Stomach (tissue), 9 donors: ENCODE results near the gene GC. TPM values are rescaled to one million over a fixed set of nuclear protein-coding genes. Genes with fewer than 3 reads are reported as not detected.

Experiments used
- DNase-seq, 2 donors: peaks; one replicate each; pipeline versions ENCODE4 v3.0.0 to v3.0.0-alpha.2; 2013 to 2019
- H3K27ac ChIP-seq, 5 donors: fragments of 200-600 bp in 4 of 5; sonication (generic) in 4 of 5; one replicate each; pipeline ENCODE4 v1.5.1; 2013 to 2019; ENCODE audit warnings: mild to moderate bottlenecking in 1 of 5, moderate library complexity in 1 of 5
- H3K27me3 ChIP-seq, 3 donors: fragments of 200-600 bp; sonication (generic); one replicate each; pipeline ENCODE4 v1.5.1; 2017 to 2019; ENCODE audit warnings: mixed run types in 1 of 3
- H3K36me3 ChIP-seq, 4 donors: fragments of 200-600 bp; sonication (generic); 1 replicate in 3 of 4; 2 replicates in 1 of 4; pipeline ENCODE4 v1.5.1; 2016 to 2019
- H3K4me1 ChIP-seq, 4 donors: fragments of 200-600 bp; sonication (generic); one replicate each; pipeline ENCODE4 v1.5.1; 2016 to 2019
- H3K4me3 ChIP-seq, 4 donors: fragments of 200-600 bp; sonication (generic) in 3 of 4; one replicate each; pipeline ENCODE4 v1.5.1; 2016 to 2019; ENCODE audit warnings: mild to moderate bottlenecking in 1 of 4
- H3K9me3 ChIP-seq, 4 donors: fragments of 200-600 bp; sonication (generic); one replicate each; pipeline ENCODE4 v1.5.1; 2016 to 2019
- CTCF ChIP-seq, 7 experiments: fragments of 450-650 bp in 4 of 7; fragments of 200-600 bp in 3 of 7; sonication (generic) in 3 of 7; IDR thresholded peaks; one replicate each; pipeline ENCODE4 v1.5.1; 2016 to 2019; ENCODE audit warnings: antibody characterized with exemption in 7 of 7, control low read depth in 2 of 7, mild to moderate bottlenecking in 1 of 7
- EP300 ChIP-seq: sonication (generic); formaldehyde crosslinking; IDR thresholded peaks from one replicate; pipeline ENCODE4 v1.6.1; 2017; ENCODE audit warnings: antibody characterized with exemption
- POLR2A ChIP-seq, 4 donors: fragments of 450-650 bp; IDR thresholded peaks; one replicate each; pipeline ENCODE4 v1.6.1; 2016; ENCODE audit warnings: antibody characterized with exemption in 4 of 4, control low read depth in 2 of 4, mild to moderate bottlenecking in 1 of 4, moderate library complexity in 1 of 4
- POLR2AphosphoS5 ChIP-seq, 3 donors: sonication (generic); formaldehyde crosslinking; IDR thresholded peaks; one replicate each; pipeline ENCODE4 v1.6.1; 2016; ENCODE audit warnings: antibody characterized with exemption in 3 of 3
- WGBS, 5 donors: extraction: QIAGEN DNeasy Blood & Tissue Kit in 3 of 5; methylation state at CpG; one replicate each; pipeline versions ENCODE4 v1.1.5 to v1.1.7; 2013 to 2018; 5-methylcytosine and 5-hydroxymethylcytosine counted together
- intact Hi-C: fragments of 100-400 bp; cut with DNase I; formaldehyde crosslinking; loops from one replicate; pipeline ENCODE4 v1.15.1; 2023; ENCODE audit warnings: low total_unique reads
- polyA plus RNA-seq, 3 donors: library from polyadenylated mRNA; stranded (reverse); fragments of 200-250 nt; gene quantifications; one replicate each; pipeline ENCODE4 v1.2.3, GENCODE V29; 2013
- total RNA-seq, 5 donors: library from RNA; depleted of rRNA; stranded (reverse); fragments of >200 nt; gene quantifications; one replicate each; pipeline versions ENCODE4 v1.1.0 to v1.2.3, GENCODE V29; 2014 to 2016
- donor health status: healthy with polysubstance abuse.
- donor health status: Bipolar disorder and iron deficiency.
- donor health status: healthy.

GC gene
- total and polyA plus RNA-seq, 8 donors, result 2.8 to 14.5 (median 8.2) TPM; not detected in 3

DNA sequence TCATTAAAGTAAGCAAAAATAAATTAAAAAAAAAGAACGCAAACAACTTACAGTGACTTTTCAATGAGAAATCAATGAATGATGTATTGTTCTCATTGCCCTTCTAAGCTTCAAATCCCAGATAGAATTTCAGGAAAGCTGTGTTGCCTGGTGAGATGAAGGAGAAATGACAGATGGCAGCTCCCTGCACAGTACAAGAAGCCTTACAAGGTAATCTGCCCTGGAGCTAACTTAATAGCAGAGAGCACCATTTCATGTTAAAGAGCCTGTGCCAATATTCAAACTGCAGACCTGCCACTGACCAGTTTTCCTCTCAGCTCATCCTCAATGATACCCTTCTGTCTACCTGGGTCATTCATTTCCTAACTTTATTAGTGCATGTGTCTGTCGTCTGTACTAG lies 54.0 kb downstream of the GC start:
- H3K4me1 ChIP-seq, result no peaks in the 10 kb centered on the region
- no peaks in the 10 kb centered on the region for H3K36me3 ChIP-seq
- H3K9me3 ChIP-seq, result no peaks in the 10 kb centered on the region
- no peak for DNase-seq
- intact Hi-C loops, result no loop called here
- no peak overlapping the region for H3K27ac ChIP-seq
- no peak for TF ChIP-seq POLR2AphosphoS5 (IDR thresholded peaks at IDR 0.05)
- TF ChIP-seq POLR2A (IDR thresholded peaks at IDR 0.05), result no peak
- TF ChIP-seq CTCF (IDR thresholded peaks at IDR 0.05), result no peak
- WGBS, 5 donors, result 60 to 86% (median 75%) methylated on average over 2 of the region's 2 CpGs
- H3K27me3 ChIP-seq, result no peaks in the 10 kb centered on the region
- no peak overlapping the region for H3K4me3 ChIP-seq

DNA sequence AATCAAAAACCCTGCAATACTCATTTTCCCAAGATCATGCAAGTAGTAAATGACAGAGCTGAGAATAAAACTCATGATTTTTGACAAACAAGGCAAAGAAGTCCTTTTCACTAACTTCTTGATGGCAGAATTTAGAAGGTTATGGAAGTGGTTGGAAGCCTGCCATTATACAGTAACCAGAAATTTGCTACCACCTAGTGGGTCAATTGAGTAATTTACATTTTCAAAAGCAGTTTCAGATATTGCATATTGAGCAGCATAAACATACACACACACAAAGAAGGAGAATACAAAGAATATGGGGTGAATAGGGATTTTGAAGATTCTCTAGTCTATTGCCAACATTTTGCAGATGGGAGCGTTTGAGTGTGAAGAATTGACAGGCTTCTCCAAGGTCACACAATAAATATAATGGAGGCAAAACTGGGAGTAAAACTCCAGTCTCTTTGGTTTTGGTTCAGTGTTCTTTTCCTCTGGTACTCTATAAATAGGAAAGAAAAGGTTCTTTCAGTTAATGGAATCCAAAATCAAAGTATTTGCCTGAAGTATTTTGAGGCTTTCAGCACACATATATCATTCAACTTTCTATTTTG lies 70.2 kb downstream of the GC start:
- Histone ChIP-seq H3K4me3 (no peak overlapping the region), H3K27me3 (no peaks in the 10 kb centered on the region), H3K9me3 (no peaks in the 10 kb centered on the region), H3K36me3 (no peaks in the 10 kb centered on the region), H3K4me1 (peaks cover 0 to 23% (median 4%) of the 10 kb centered on the region in 4 donors), H3K27ac (no peak overlapping the region)
- WGBS, 5 donors, result 7 to 23% (median 9%) methylated on average over 1 of the region's 1 CpG
- intact Hi-C loops, result no loop called here
- TF ChIP-seq EP300 (no peak), CTCF (IDR thresholded peaks at IDR 0.05) (peak in 5 of 7 experiments; percentile 28 to 73 (median 55))
- peak in 1 of 2 donors; percentile 81 for DNase-seq

DNA sequence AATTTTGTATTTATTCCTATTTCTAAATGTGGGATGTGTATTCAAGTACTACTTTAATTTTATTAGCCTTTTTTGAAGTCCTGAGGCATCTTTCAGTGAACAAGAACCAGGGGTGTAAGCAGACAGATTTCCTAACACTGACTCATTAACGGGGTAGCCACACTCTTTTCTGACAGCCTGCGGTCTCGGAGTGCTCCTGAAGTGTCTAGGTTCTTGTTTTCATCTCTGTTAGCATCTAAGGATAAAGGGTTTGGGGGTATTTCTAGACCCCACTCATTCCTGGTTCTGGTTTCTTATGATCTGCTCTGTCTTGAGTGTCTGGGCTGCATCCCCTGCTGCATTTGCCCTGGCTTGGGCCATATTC lies 71.9 kb downstream of the GC start:
- H3K36me3 ChIP-seq, result no peaks in the 10 kb centered on the region
- no peak for DNase-seq
- peak overlapping the region in 1 of 5 donors; percentile 16 for H3K27ac ChIP-seq
- TF ChIP-seq EP300 (no peak), CTCF (IDR thresholded peaks at IDR 0.05) (no peak), POLR2A (IDR thresholded peaks at IDR 0.05) (no peak), POLR2AphosphoS5 (IDR thresholded peaks at IDR 0.05) (no peak)
- no peaks in the 10 kb centered on the region for H3K9me3 ChIP-seq
- H3K4me3 ChIP-seq, result no peak overlapping the region
- intact Hi-C loops, result no loop called here
- WGBS, 5 donors, result 78 to 91% (median 83%) methylated on average over 3 of the region's 3 CpGs
- peaks cover 0 to 23% (median 4%) of the 10 kb centered on the region in 4 donors for H3K4me1 ChIP-seq
- no peaks in the 10 kb centered on the region for H3K27me3 ChIP-seq

- intact Hi-C loops, result no loop called here
- peak in 1 of 2 donors; percentile 20 for DNase-seq
- H3K9me3 ChIP-seq, result no peaks in the 10 kb centered on the region
- peak overlapping the region in 1 of 5 donors; percentile 16 for H3K27ac ChIP-seq
- no peak overlapping the region for H3K4me3 ChIP-seq
- TF ChIP-seq POLR2A (IDR thresholded peaks at IDR 0.05), result no peak
- no peak for TF ChIP-seq CTCF (IDR thresholded peaks at IDR 0.05)
- no peak for TF ChIP-seq EP300
- TF ChIP-seq POLR2AphosphoS5 (IDR thresholded peaks at IDR 0.05), result no peak
- no peaks in the 10 kb centered on the region for H3K27me3 ChIP-seq
- 30 to 54% (median 38%) methylated on average over 2 of the region's 2 CpGs for WGBS, 5 donors
- H3K36me3 ChIP-seq, result no peaks in the 10 kb centered on the region
- H3K4me1 ChIP-seq, result peaks cover 0 to 23% (median 4%) of the 10 kb centered on the region in 4 donors
Observed at GRCh38 chr4:71711044-71711984, 72.6 kb downstream of the GC start.
